ENCODE data around the gene RNASEH2A. TPM values are rescaled to one million over a fixed set of nuclear protein-coding genes. Genes with fewer than 3 reads are reported as not detected.

The RNASEH2A gene
- total RNA-seq, 2 experiments from 2014 or later, result 27.0 to 51.1 TPM

- Mint-ChIP-seq H3K27me3 (no peaks in the 10 kb centered on the region), H3K4me3 (peak overlapping the region; percentile 92), H3K27ac (peak overlapping the region; percentile 98), H3K9me3 (ENCODE audit: low read depth) (no peaks in the 10 kb centered on the region), H3K4me1 (peaks cover 18% of the 10 kb centered on the region), H3K36me3 (ENCODE audit: low read depth) (peaks cover 13% of the 10 kb centered on the region)
- ChIA-PET POLR2A (interaction anchor here (0.6 to 2.4 kb wide), 2 partner anchors 10 to 1574 kb away, joined by 6 to 9 read pairs; no protein-coding TSS in a partner anchor), CTCF (interaction anchor here (1.0 to 3.4 kb wide), 3 partner anchors 8 to 273 kb away, joined by 3 to 39 read pairs (median 5); no protein-coding TSS in a partner anchor)
- ATAC-seq (no peak), DNase-seq (no peak)
- intact Hi-C loops (cut with DNase I, micrococcal nuclease), result loop anchor here (2.0 to 10.0 kb wide), 3 partner anchors 1055 to 1737 kb away; partner anchors contain the start of gene TECR (in 1 of the 2)
Measured at GRCh38 chr19:12788042-12788681, 18.2 kb upstream of the RNASEH2A start.

GRCh38 chr19:12788682-12789097 lies 17.7 kb upstream of the RNASEH2A start:
- ATAC-seq (no peak), DNase-seq (peak; percentile 74)
- POLR2A ChIA-PET, result interaction anchor here (0.6 to 2.4 kb wide), 4 partner anchors 11 to 1573 kb away, joined by 3 to 9 read pairs (median 6); no protein-coding TSS in a partner anchor
- peaks cover 15% of the 10 kb centered on the region for H3K36me3 Mint-ChIP-seq (ENCODE audit: low read depth)
- H3K4me1 Mint-ChIP-seq, result peaks cover 18% of the 10 kb centered on the region
- H3K4me3 Mint-ChIP-seq, result peak overlapping the region; percentile 92
- H3K27ac Mint-ChIP-seq, result peak overlapping the region; percentile 98
- no peaks in the 10 kb centered on the region for H3K27me3 Mint-ChIP-seq
- H3K9me3 Mint-ChIP-seq (ENCODE audit: low read depth), result no peaks in the 10 kb centered on the region
- CTCF ChIA-PET, result interaction anchor here (0.8 to 3.4 kb wide), 4 partner anchors 7 to 273 kb away, joined by 3 to 39 read pairs (median 4); no protein-coding TSS in a partner anchor
- intact Hi-C loops (cut with DNase I, micrococcal nuclease), result loop anchor here (2.0 to 10.0 kb wide), 3 partner anchors 1054 to 1736 kb away; partner anchors contain the start of gene TECR (in 1 of the 2)

GRCh38 chr19:12789098-12789903 lies 17.1 kb upstream of the RNASEH2A start:
- Mint-ChIP-seq H3K27me3 (no peaks in the 10 kb centered on the region), H3K9me3 (ENCODE audit: low read depth) (no peaks in the 10 kb centered on the region), H3K27ac (peak overlapping the region; percentile 98), H3K4me1 (peaks cover 21% of the 10 kb centered on the region), H3K4me3 (peak overlapping the region; percentile 92), H3K36me3 (ENCODE audit: low read depth) (peaks cover 18% of the 10 kb centered on the region)
- ChIA-PET CTCF (interaction anchor here (0.6 to 3.4 kb wide), 4 partner anchors 9 to 272 kb away, joined by 3 to 39 read pairs (median 4); no protein-coding TSS in a partner anchor), POLR2A (interaction anchor here (0.7 to 2.4 kb wide), 4 partner anchors 11 to 149 kb away, joined by 3 to 9 read pairs (median 6); no protein-coding TSS in a partner anchor)
- ATAC-seq (no peak), DNase-seq (peak; percentile 67)
- intact Hi-C loops (cut with DNase I, micrococcal nuclease), result loop anchor here (2.0 to 10.0 kb wide), 3 partner anchors 1054 to 1736 kb away; partner anchors contain the start of gene TECR (in 1 of the 2)

GRCh38 chr19:12789904-12790619 lies 16.3 kb upstream of the RNASEH2A start:
- ATAC-seq, result peak; percentile 48
- CTCF ChIA-PET, result interaction anchor here (0.6 to 15.0 kb wide), 4 partner anchors 12 to 149 kb away, joined by 3 to 451 read pairs (median 162); partner anchors contain the start of gene HOOK2
- no peaks in the 10 kb centered on the region for H3K9me3 Mint-ChIP-seq (ENCODE audit: low read depth)
- H3K27me3 Mint-ChIP-seq, result no peaks in the 10 kb centered on the region
- DNase-seq, result peak; percentile 99
- POLR2A ChIA-PET, result interaction anchor here (0.8 to 3.1 kb wide), 4 partner anchors 12 to 150 kb away, joined by 4 to 40 read pairs (median 8); no protein-coding TSS in a partner anchor
- intact Hi-C loops (cut with DNase I, micrococcal nuclease), result loop anchor here (1.0 to 10.0 kb wide), 13 partner anchors 8 to 1828 kb away; partner anchors contain the start of genes TECR (in 2 of the 2), ADGRE5 (in 1 of the 2), CALR (in 1 of the 2) and IER2 (in 1 of the 2)
- H3K4me3 Mint-ChIP-seq, result peak overlapping the region; percentile 92
- H3K27ac Mint-ChIP-seq, result peak overlapping the region; percentile 98
- H3K4me1 Mint-ChIP-seq, result peaks cover 28% of the 10 kb centered on the region
- peaks cover 18% of the 10 kb centered on the region for H3K36me3 Mint-ChIP-seq (ENCODE audit: low read depth)

GRCh38 chr19:12790628-12791344 lies 15.6 kb upstream of the RNASEH2A start:
- H3K27ac Mint-ChIP-seq, result peak overlapping the region; percentile 98
- POLR2A ChIA-PET, result interaction anchor here (0.6 to 3.1 kb wide), 11 partner anchors 8 to 1291 kb away, joined by 3 to 53 read pairs (median 9); partner anchors contain the start of genes DHPS, GCDH, GET3 and RNASEH2A
- peak overlapping the region; percentile 92 for H3K4me3 Mint-ChIP-seq
- peaks cover 19% of the 10 kb centered on the region for H3K36me3 Mint-ChIP-seq (ENCODE audit: low read depth)
- CTCF ChIA-PET, result interaction anchor here (0.6 to 15.0 kb wide), 5 partner anchors 13 to 362 kb away, joined by 3 to 451 read pairs (median 3); partner anchors contain the start of gene HOOK2
- intact Hi-C loops (cut with DNase I, micrococcal nuclease), result loop anchor here (1.0 to 10.0 kb wide), 12 partner anchors 8 to 1828 kb away; partner anchors contain the start of genes ADGRE5 (in 1 of the 2), CALR (in 1 of the 2), IER2 (in 1 of the 2) and NACC1 (in 1 of the 2)
- peaks cover 31% of the 10 kb centered on the region for H3K4me1 Mint-ChIP-seq
- no peaks in the 10 kb centered on the region for H3K9me3 Mint-ChIP-seq (ENCODE audit: low read depth)
- ATAC-seq (no peak), DNase-seq (peak; percentile 46)
- no peaks in the 10 kb centered on the region for H3K27me3 Mint-ChIP-seq

- Mint-ChIP-seq H3K36me3 (ENCODE audit: low read depth) (peaks cover 23% of the 10 kb centered on the region), H3K4me1 (peaks cover 38% of the 10 kb centered on the region), H3K27ac (peak within 1 kb of the TSS; percentile 98), H3K9me3 (ENCODE audit: low read depth) (no peaks in the 10 kb centered on the region), H3K27me3 (no peaks in the 10 kb centered on the region), H3K4me3 (peak within 1 kb of the TSS; percentile 92)
- ChIA-PET CTCF (interaction anchor here (1.0 to 15.0 kb wide), 5 partner anchors 11 to 361 kb away, joined by 3 to 451 read pairs (median 4); partner anchors contain the start of genes HOOK2, PRDX2 and THSD8), POLR2A (interaction anchor here (0.6 to 3.1 kb wide), 13 partner anchors 9 to 1291 kb away, joined by 3 to 53 read pairs (median 9); partner anchors contain the start of genes DHPS, GCDH, GET3 and RNASEH2A)
- peak; percentile 98 for DNase-seq
- intact Hi-C loops (cut with DNase I, micrococcal nuclease), result loop anchor here (1.0 to 10.0 kb wide), 13 partner anchors 9 to 1829 kb away; partner anchors contain the start of genes CALR (in 2 of the 2), ADGRE5 (in 1 of the 2), IER2 (in 1 of the 2) and NACC1 (in 1 of the 2)
- ATAC-seq, result peak; percentile 51
Measured at GRCh38 chr19:12791345-12792050, 14.9 kb upstream of the RNASEH2A start, which contains the start of gene JUNB. Gene JUNB (plus strand): TSS chr19:12791486. CDS start chr19:12791772, 286 bp downstream.

- ATAC-seq (no peak), DNase-seq (peak; percentile 89)
- H3K36me3 Mint-ChIP-seq (ENCODE audit: low read depth), result peaks cover 25% of the 10 kb centered on the region
- H3K4me1 Mint-ChIP-seq, result peaks cover 38% of the 10 kb centered on the region
- peak overlapping the region; percentile 98 for H3K27ac Mint-ChIP-seq
- CTCF ChIA-PET, result interaction anchor here (1.0 to 15.0 kb wide), 8 partner anchors 10 to 360 kb away, joined by 3 to 451 read pairs (median 4); partner anchors contain the start of genes GET3, HOOK2, PRDX2 and THSD8
- H3K4me3 Mint-ChIP-seq, result peak overlapping the region; percentile 92
- H3K9me3 Mint-ChIP-seq (ENCODE audit: low read depth), result no peaks in the 10 kb centered on the region
- no peaks in the 10 kb centered on the region for H3K27me3 Mint-ChIP-seq
- POLR2A ChIA-PET, result interaction anchor here (0.6 to 3.1 kb wide), 14 partner anchors 9 to 360 kb away, joined by 3 to 53 read pairs (median 8); partner anchors contain the start of genes DHPS, GET3, MAN2B1 and RNASEH2A
- intact Hi-C loops (cut with DNase I, micrococcal nuclease), result loop anchor here (1.0 to 10.0 kb wide), 9 partner anchors 60 to 1830 kb away; partner anchors contain the start of genes CALR (in 2 of the 2), ADGRE5 (in 1 of the 2), IER2 (in 1 of the 2) and NACC1 (in 1 of the 2)
Measured at GRCh38 chr19:12792051-12792852, 14.1 kb upstream of the RNASEH2A start.

- Mint-ChIP-seq H3K4me1 (peaks cover 38% of the 10 kb centered on the region), H3K27me3 (no peaks in the 10 kb centered on the region), H3K27ac (peak overlapping the region; percentile 98), H3K4me3 (peak overlapping the region; percentile 92), H3K36me3 (ENCODE audit: low read depth) (peaks cover 25% of the 10 kb centered on the region), H3K9me3 (ENCODE audit: low read depth) (no peaks in the 10 kb centered on the region)
- POLR2A ChIA-PET, result interaction anchor here (0.5 to 3.1 kb wide), 13 partner anchors 10 to 126 kb away, joined by 3 to 53 read pairs (median 5); partner anchors contain the start of genes GET3, MAN2B1, RNASEH2A and TNPO2
- intact Hi-C loops (cut with DNase I, micrococcal nuclease), result loop anchor here (1.0 to 10.0 kb wide), 13 partner anchors 13 to 1831 kb away; partner anchors contain the start of genes CALR (in 2 of the 2), TRIR (in 2 of the 2), ADGRE5 (in 1 of the 2) and DHPS (in 1 of the 2)
- ATAC-seq (no peak), DNase-seq (no peak)
- CTCF ChIA-PET, result interaction anchor here (1.1 to 15.0 kb wide), 7 partner anchors 9 to 92 kb away, joined by 3 to 451 read pairs (median 4); partner anchors contain the start of genes GET3, HOOK2, PRDX2 and THSD8
Measured at GRCh38 chr19:12792853-12793289, 13.5 kb upstream of the RNASEH2A start.

Measured in activated CD4-positive, alpha-beta T cell treated with anti-CD3 and anti-CD28 coated beads for 36 hours (primary cell).